AG09319 (cell line): ENCODE results near the gene C2CD2L.
"Not testable (repeated sequence)": the region's sequence is repeated elsewhere in the genome, so short reads cannot be mapped to it uniquely, and the experiment has no call there.

Experiments used
- DNase-seq: peaks from one replicate; pipeline ENCODE4 v3.0.0-alpha.2; 2010; ENCODE audit warnings: low read depth; ENCODE audit errors: extremely low read depth
- CTCF ChIP-seq: IDR thresholded peaks from 2 replicates; pipeline ENCODE4 v1.5.1; 2011; ENCODE audit warnings: low read depth, mild to moderate bottlenecking, inconsistent platforms, low read length, moderate library complexity

The C2CD2L gene

GRCh38 chr11:119157063-119157462 is 49.9 kb downstream of the C2CD2L start:
- no peak for DNase-seq
- no peak for TF ChIP-seq CTCF

- TF ChIP-seq CTCF: no peak
- DNase-seq: no peak
Measured at GRCh38 chr11:119158467-119158866, 51.3 kb downstream of the C2CD2L start.

- DNase-seq: no peak
- TF ChIP-seq CTCF: no peak
Measured at GRCh38 chr11:119160151-119160550, 53.0 kb downstream of the C2CD2L start.

GRCh38 chr11:119161871-119162270 is 54.7 kb downstream of the C2CD2L start:
- no peak for TF ChIP-seq CTCF
- DNase-seq: no peak

GRCh38 chr11:119166368-119167076 is 59.4 kb downstream of the C2CD2L start:
- DNase-seq: no peak
- TF ChIP-seq CTCF: no peak

- DNase-seq: not testable (repeated sequence)
Measured at GRCh38 chr11:119167077-119167458, 59.9 kb downstream of the C2CD2L start.

- DNase-seq: no peak
- TF ChIP-seq CTCF: no peak
Measured at GRCh38 chr11:119167933-119168332, 60.8 kb downstream of the C2CD2L start.
